SJSA1 (cell line): ENCODE results near the gene STK36. TPM values are rescaled to one million over a fixed set of nuclear protein-coding genes. Genes with fewer than 3 reads are reported as not detected.
A peak's percentile ranks its signal among the peaks of the same experiment; 100 is the strongest.
"Not testable (repeated sequence)": the region's sequence is repeated elsewhere in the genome, so short reads cannot be mapped to it uniquely, and the experiment has no call there.

Source experiments
- DNase-seq, 2 experiments: peaks; one replicate each; pipeline ENCODE4 v3.0.0-alpha.2; 2015 to 2020; ENCODE audit warnings: low spot score in 2 of 2, low read depth in 1 of 2
- H3K27ac ChIP-seq: fragments of 250-450 bp; sonication (Bioruptor Pico); 2 replicates; pipeline ENCODE4 v1.5.1; 2020; ENCODE audit warnings: mild to moderate bottlenecking, moderate library complexity
- H3K27me3 ChIP-seq: fragments of 250-450 bp; sonication (Bioruptor Pico); replicated peaks from 2 replicates; pipeline ENCODE4 v1.5.1; 2020; ENCODE audit warnings: mild to moderate bottlenecking, moderate library complexity
- H3K36me3 ChIP-seq: fragments of 250-450 bp; sonication (Bioruptor Pico); 2 replicates; pipeline ENCODE4 v1.5.1; 2020; ENCODE audit warnings: mild to moderate bottlenecking
- H3K4me1 ChIP-seq: fragments of 250-450 bp; sonication (Bioruptor Pico); replicated peaks from 2 replicates; pipeline ENCODE4 v1.6.1; 2021; ENCODE audit warnings: mild to moderate bottlenecking
- H3K4me3 ChIP-seq: fragments of 250-450 bp; sonication (Bioruptor Pico); 2 replicates; pipeline ENCODE4 v1.5.1; 2020; ENCODE audit warnings: mild to moderate bottlenecking
- H3K9me3 ChIP-seq: fragments of 250-450 bp; sonication (Bioruptor Pico); replicated peaks from 2 replicates; pipeline ENCODE4 v1.5.1; 2020; ENCODE audit warnings: mild to moderate bottlenecking
- total RNA-seq: library from RNA; depleted of rRNA; stranded (reverse); fragments of >200 nt; shearing (Covaris generic); gene quantifications from 2 replicates; pipeline ENCODE4 v1.2.3, GENCODE V29; 2014

Gene STK36
- total RNA-seq, 1 experiment from 2014 or later, result 8.5 TPM

GRCh38 chr2:218687400-218688060 lies 15.6 kb downstream of the STK36 start:
- not testable (repeated sequence) for H3K9me3 ChIP-seq, H3K27ac ChIP-seq, H3K4me1 ChIP-seq, H3K36me3 ChIP-seq, H3K4me3 ChIP-seq, H3K27me3 ChIP-seq
- DNase-seq, result peak; percentile 35 to 61

GRCh38 chr2:218691234-218691633 lies 19.3 kb downstream of the STK36 start:
- Histone ChIP-seq H3K4me3 (no peak overlapping the region), H3K36me3 (peaks cover 16% of the 10 kb centered on the region), H3K27me3 (no peaks in the 10 kb centered on the region), H3K9me3 (no peaks in the 10 kb centered on the region), H3K4me1 (no peaks in the 10 kb centered on the region), H3K27ac (no peak overlapping the region)
- no peak for DNase-seq

DNA sequence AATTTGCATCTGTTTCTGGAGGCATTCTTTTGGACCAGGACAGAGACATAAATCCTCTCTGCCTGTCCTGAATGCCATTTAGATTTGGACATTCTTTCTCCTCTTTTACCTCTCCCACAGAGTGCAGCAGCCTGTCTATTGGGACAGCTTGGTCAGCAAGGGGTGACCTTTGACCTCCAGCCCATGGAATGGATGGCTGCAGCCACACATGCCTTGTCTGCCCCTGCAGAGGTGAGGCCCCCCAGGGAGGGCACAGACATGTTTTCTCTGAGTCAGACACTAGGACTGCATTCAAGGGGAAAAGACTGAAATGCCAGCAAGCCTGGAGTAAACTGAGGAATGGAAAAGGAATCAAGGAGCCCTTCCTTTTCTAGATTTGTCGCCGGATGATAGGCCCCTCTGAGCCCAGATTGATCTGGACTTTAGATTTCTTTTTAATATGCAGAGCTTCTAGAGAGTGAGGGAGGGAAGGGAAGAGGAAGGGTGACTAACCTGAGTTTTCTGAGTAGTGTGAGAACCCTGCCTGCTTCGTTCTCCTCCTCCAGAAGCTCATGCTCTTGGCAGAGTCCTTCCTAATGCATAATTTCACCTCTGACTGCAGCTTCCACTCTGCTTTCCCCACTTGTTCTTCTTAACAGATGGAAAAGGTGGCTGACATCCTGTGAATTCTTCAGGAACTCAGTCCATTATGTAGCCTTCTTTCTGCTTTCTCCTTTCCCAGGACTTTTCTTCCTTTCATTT lies 22.7 kb downstream of the STK36 start:
- H3K27me3 ChIP-seq, result no peaks in the 10 kb centered on the region
- H3K36me3 ChIP-seq, result peaks cover 13% of the 10 kb centered on the region
- no peaks in the 10 kb centered on the region for H3K9me3 ChIP-seq
- no peak overlapping the region for H3K27ac ChIP-seq
- DNase-seq, result no peak
- no peak overlapping the region for H3K4me3 ChIP-seq
- no peaks in the 10 kb centered on the region for H3K4me1 ChIP-seq

DNA sequence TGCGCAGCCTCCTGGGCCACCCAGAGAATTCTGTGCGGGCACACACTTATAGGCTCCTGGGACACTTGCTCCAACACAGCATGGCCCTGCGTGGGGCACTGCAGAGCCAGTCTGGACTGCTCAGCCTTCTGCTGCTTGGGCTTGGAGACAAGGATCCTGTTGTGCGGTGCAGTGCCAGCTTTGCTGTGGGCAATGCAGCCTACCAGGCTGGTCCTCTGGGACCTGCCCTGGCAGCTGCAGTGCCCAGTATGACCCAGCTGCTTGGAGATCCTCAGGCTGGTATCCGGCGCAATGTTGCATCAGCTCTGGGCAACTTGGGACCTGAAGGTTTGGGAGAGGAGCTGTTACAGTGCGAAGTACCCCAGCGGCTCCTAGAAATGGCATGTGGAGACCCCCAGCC lies 27.0 kb downstream of the STK36 start:
- Histone ChIP-seq H3K4me3 (no peak overlapping the region), H3K9me3 (no peaks in the 10 kb centered on the region), H3K27ac (no peak overlapping the region), H3K27me3 (no peaks in the 10 kb centered on the region), H3K36me3 (peaks cover 6% of the 10 kb centered on the region), H3K4me1 (no peaks in the 10 kb centered on the region)
- no peak for DNase-seq

GRCh38 chr2:218701806-218702205 lies 29.9 kb downstream of the STK36 start:
- no peak overlapping the region for H3K4me3 ChIP-seq
- H3K27me3 ChIP-seq, result no peaks in the 10 kb centered on the region
- DNase-seq, result no peak
- H3K36me3 ChIP-seq, result no peaks in the 10 kb centered on the region
- H3K27ac ChIP-seq, result no peak overlapping the region
- no peaks in the 10 kb centered on the region for H3K9me3 ChIP-seq
- no peaks in the 10 kb centered on the region for H3K4me1 ChIP-seq

DNA sequence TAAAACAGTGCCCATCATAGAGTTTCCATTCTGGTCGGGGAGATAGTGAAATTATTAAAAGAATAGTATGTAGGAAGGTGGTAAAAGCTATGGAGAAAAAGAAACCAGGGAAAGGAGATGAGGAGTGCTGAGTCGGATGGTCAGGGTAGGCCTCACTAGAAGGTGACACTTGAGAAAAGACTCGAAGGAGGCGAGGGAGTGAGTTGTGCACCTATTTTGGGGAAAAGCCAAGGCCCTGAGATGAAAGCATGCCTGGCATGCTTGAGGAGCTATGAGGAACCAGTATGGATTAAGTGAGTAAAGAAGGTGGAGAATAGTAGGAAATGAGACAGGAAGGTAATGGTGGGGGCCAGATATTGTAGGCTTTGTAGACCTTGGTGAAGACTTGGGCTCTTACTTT lies 31.5 kb downstream of the STK36 start:
- Histone ChIP-seq H3K36me3 (no peaks in the 10 kb centered on the region), H3K27ac (no peak overlapping the region), H3K27me3 (no peaks in the 10 kb centered on the region), H3K9me3 (no peaks in the 10 kb centered on the region), H3K4me3 (no peak overlapping the region), H3K4me1 (no peaks in the 10 kb centered on the region)
- no peak for DNase-seq

DNA sequence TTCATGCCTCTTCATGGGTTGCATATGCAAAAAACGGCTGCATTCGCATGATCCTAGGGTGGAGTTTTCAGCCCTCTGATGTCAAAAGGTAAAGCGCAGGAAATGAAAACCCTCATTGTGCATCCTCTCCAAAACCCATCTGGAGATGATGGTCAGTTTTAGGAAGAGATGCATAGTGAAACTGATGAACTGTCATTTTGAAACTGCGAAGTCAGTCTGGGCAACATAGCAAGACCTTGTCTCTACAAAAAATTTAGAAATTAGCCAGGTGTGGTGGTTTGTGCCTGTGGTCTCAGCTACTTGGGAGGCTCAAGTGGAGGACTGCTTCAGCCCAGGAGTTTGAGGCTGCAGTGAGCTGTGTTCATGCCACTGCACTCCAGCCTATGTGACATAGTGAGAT lies 36.2 kb downstream of the STK36 start:
- DNase-seq, result no peak
- Histone ChIP-seq H3K27ac (no peak overlapping the region), H3K4me1 (peaks cover 7% of the 10 kb centered on the region), H3K4me3 (no peak overlapping the region), H3K9me3 (no peaks in the 10 kb centered on the region), H3K27me3 (no peaks in the 10 kb centered on the region), H3K36me3 (peaks cover 4% of the 10 kb centered on the region)

- no peak overlapping the region for H3K4me3 ChIP-seq
- H3K36me3 ChIP-seq, result peaks cover 7% of the 10 kb centered on the region
- no peaks in the 10 kb centered on the region for H3K27me3 ChIP-seq
- no peaks in the 10 kb centered on the region for H3K9me3 ChIP-seq
- no peak overlapping the region for H3K27ac ChIP-seq
- DNase-seq, result no peak
- H3K4me1 ChIP-seq, result peaks cover 7% of the 10 kb centered on the region
Measured at GRCh38 chr2:218709908-218710307, 38.0 kb downstream of the STK36 start.

DNA sequence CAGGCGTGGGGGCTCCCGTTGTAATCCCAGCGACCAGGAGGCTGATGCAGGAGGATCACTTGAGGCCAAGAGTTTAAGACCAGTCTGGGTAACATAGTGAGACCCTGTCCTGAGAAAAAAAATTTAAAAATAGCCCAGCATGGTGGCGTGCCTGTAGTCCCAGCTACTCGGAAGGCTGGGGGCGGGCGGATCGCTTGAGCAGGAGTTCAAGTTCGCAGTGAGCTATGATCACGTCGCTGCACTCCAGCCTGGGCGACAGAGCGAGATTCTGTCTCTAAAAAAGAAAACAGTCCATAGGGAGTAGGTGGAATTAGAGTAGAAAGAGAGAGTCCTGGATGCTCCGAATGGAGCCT lies 38.4 kb downstream of the STK36 start:
- Histone ChIP-seq H3K4me3 (peak overlapping the region; percentile 85), H3K36me3 (peaks cover 7% of the 10 kb centered on the region), H3K27ac (no peak overlapping the region), H3K4me1 (peaks cover 7% of the 10 kb centered on the region), H3K9me3 (no peaks in the 10 kb centered on the region), H3K27me3 (no peaks in the 10 kb centered on the region)
- DNase-seq, result no peak

DNA sequence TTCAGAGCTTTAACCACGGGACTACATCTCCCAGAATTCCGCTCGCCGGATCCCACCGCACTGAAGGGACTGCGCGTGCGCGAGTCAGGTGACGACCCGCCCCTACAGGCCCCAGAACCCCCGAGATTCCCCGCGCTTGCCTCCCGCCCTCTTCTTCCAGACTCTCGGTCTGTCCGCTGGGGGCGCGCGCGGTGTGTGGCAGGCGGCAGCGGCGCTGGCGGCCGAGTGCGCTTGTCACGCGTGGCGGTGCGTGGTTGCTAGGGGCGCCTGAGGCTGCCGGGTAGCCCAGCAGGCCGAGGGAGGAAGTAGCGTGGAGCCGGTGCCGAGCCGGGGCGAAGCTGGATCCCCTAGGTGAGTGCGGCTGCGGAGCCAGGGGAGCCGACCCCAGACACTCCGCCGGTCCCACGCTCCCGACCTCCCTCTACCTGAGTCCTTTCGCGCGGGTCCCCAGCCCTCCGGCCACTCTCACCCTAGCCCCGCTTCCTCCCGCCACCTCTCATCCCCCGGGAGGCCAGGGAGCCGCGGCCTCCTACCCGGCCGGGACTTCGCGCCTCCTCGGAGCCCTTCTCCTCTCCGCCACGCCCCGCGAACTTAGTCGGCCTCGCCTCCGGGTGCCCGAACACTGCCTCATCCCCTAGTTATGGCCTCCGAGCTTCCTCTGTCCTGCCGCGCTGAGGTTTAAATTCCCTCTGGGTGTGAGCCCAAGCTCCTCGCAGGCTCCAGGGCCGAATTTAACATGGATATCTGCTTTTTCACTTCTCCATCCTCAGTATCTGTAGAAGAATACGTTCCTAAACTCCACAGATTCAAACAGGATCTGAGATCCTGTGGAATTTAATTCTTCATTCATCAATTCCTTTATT lies 39.0 kb downstream of the STK36 start, which contains the start of gene TTLL4:
Gene TTLL4, plus strand, starts transcription at position 149 of the 863 bp plus-strand sequence. CDS start 26,842 bp downstream, outside the sequence.
- Histone ChIP-seq H3K9me3 (no peaks in the 10 kb centered on the region), H3K27me3 (no peaks in the 10 kb centered on the region), H3K36me3 (peaks cover 10% of the 10 kb centered on the region), H3K4me3 (peak within 1 kb of the TSS; percentile 85), H3K27ac (peak within 1 kb of the TSS; percentile 62), H3K4me1 (peaks cover 7% of the 10 kb centered on the region)
- peak; percentile 89 to 98 for DNase-seq

DNA sequence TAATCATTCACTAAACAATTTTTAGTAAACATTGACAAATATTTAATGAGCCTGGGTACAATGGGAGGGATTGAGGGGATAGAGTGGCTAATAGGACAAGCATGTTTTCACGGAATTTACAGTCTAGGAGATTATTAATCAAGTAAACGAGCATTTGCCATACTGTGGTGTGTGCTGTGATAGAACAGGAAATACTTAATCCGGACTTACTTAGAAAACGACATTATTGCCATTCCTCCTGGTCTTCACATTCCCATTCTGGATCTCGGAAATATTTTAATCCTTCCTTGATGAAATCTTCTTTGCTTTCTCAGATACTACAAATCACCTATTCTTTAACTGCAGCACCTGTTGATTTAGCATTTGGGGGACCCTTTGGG lies 39.7 kb downstream of the STK36 start:
- DNase-seq, result no peak
- Histone ChIP-seq H3K9me3 (no peaks in the 10 kb centered on the region), H3K36me3 (peaks cover 15% of the 10 kb centered on the region), H3K4me1 (peaks cover 7% of the 10 kb centered on the region), H3K27me3 (no peaks in the 10 kb centered on the region), H3K4me3 (peak overlapping the region; percentile 85), H3K27ac (peak overlapping the region; percentile 62)

DNA sequence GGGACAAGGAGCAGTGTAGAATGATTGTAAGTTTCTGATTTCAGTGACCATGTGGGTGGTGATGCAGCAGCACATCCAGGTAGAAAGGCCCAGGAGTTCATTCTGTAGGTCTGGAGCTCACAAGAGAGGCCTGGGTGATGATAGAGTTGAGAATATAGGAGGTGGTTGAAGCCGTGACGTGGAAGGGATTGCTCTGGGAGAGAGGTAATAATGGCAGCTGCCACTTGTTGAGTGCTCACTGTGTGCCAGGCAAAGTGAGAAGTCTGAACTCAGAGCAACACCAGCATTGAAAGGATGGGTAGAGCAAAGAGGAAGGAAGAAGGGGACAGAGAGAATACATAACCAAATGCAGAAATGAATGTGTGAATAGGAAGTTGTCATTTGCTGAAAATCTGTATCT lies 42.0 kb downstream of the STK36 start:
- DNase-seq, result no peak
- no peak overlapping the region for H3K27ac ChIP-seq
- H3K4me3 ChIP-seq, result no peak overlapping the region
- no peaks in the 10 kb centered on the region for H3K9me3 ChIP-seq
- no peaks in the 10 kb centered on the region for H3K27me3 ChIP-seq
- H3K4me1 ChIP-seq, result peaks cover 13% of the 10 kb centered on the region
- peaks cover 17% of the 10 kb centered on the region for H3K36me3 ChIP-seq

DNA sequence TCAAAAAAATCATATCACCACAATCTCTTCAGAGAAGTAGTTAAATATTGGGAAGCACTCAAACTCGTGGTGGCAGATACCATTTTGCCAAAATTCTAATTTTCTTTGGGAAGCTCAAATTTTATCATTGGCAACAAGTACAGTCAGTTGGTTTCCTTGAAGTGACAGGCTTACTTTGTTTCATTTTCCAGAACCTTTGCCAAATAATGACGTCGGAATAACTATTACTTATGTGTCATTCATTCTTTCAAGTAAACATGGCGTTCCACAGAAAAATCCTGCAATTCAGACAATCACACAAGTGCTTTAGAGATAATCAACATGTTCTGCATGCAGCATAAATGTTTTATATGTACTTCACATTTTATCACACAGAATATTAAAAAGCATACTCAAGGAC lies 44.2 kb downstream of the STK36 start:
- Histone ChIP-seq H3K27me3 (no peaks in the 10 kb centered on the region), H3K27ac (no peak overlapping the region), H3K36me3 (peaks cover 13% of the 10 kb centered on the region), H3K9me3 (no peaks in the 10 kb centered on the region), H3K4me1 (peaks cover 13% of the 10 kb centered on the region), H3K4me3 (no peak overlapping the region)
- DNase-seq, result no peak

- peaks cover 13% of the 10 kb centered on the region for H3K36me3 ChIP-seq
- H3K27ac ChIP-seq, result no peak overlapping the region
- H3K9me3 ChIP-seq, result no peaks in the 10 kb centered on the region
- H3K4me3 ChIP-seq, result no peak overlapping the region
- no peaks in the 10 kb centered on the region for H3K27me3 ChIP-seq
- DNase-seq, result no peak
- H3K4me1 ChIP-seq, result peaks cover 7% of the 10 kb centered on the region
Measured at GRCh38 chr2:218717262-218717661, 45.4 kb downstream of the STK36 start.
